Measurements from ENCODE around the gene NCMAP. TPM values are rescaled to one million over a fixed set of nuclear protein-coding genes. Genes with fewer than 3 reads are reported as not detected.

NCMAP gene
- total and polyA plus RNA-seq, 4 donors, result 0.25 to 0.81 (median 0.62) TPM; not detected in 1

GRCh38 chr1:24572301-24572700, 16.4 kb downstream of the NCMAP start:
- no peaks in the 10 kb centered on the region for H3K4me1 ChIP-seq (ENCODE audit: control insufficient read depth in 1 of 2, insufficient read depth in 2 of 2, low read length in 2 of 2)
- 83% methylated on average over 9 of the region's 9 CpGs for WGBS, 2 donors
- ATAC-seq (ENCODE audit: low FRiP score) (no peak), DNase-seq (no peak)
- H3K4me3 ChIP-seq (ENCODE audit: low read length in 2 of 2), result no peak overlapping the region
- no peaks in the 10 kb centered on the region for H3K27me3 ChIP-seq (ENCODE audit: control insufficient read depth in 1 of 2, insufficient read depth in 2 of 2, low read length in 1 of 2)
- H3K27ac ChIP-seq (ENCODE audit: low read depth in 1 of 2, low read length in 2 of 2), result no peak overlapping the region
- intact Hi-C loops (cut with DNase I), result no loop called here
- no peaks in the 10 kb centered on the region for H3K36me3 ChIP-seq (ENCODE audit: control insufficient read depth in 1 of 2, insufficient read depth in 2 of 2, low read length in 1 of 2)
- H3K9me3 ChIP-seq (ENCODE audit: control insufficient read depth, low read length), result no peaks in the 10 kb centered on the region

- DNase-seq, result no peak
- H3K4me3 ChIP-seq (ENCODE audit: low read length in 2 of 2), result no peak overlapping the region
- WGBS, 2 donors, result 33 to 36% methylated on average over 14 of the region's 14 CpGs
- no peaks in the 10 kb centered on the region for H3K4me1 ChIP-seq (ENCODE audit: control insufficient read depth in 1 of 2, insufficient read depth in 2 of 2, low read length in 2 of 2)
- H3K36me3 ChIP-seq (ENCODE audit: control insufficient read depth in 1 of 2, insufficient read depth in 2 of 2, low read length in 1 of 2), result no peaks in the 10 kb centered on the region
- no peak overlapping the region for H3K27ac ChIP-seq (ENCODE audit: low read depth in 1 of 2, low read length in 2 of 2)
- no peaks in the 10 kb centered on the region for H3K9me3 ChIP-seq (ENCODE audit: control insufficient read depth, low read length)
- intact Hi-C loops (cut with DNase I), result no loop called here
- no peak for ATAC-seq (ENCODE audit: low FRiP score)
- H3K27me3 ChIP-seq (ENCODE audit: control insufficient read depth in 1 of 2, insufficient read depth in 2 of 2, low read length in 1 of 2), result no peaks in the 10 kb centered on the region
Measured at GRCh38 chr1:24575905-24576587, 20.2 kb downstream of the NCMAP start.

- ATAC-seq (ENCODE audit: low FRiP score) (no peak), DNase-seq (no peak)
- Histone ChIP-seq H3K4me1 (ENCODE audit: control insufficient read depth in 1 of 2, insufficient read depth in 2 of 2, low read length in 2 of 2) (no peaks in the 10 kb centered on the region), H3K27me3 (ENCODE audit: control insufficient read depth in 1 of 2, insufficient read depth in 2 of 2, low read length in 1 of 2) (no peaks in the 10 kb centered on the region), H3K36me3 (ENCODE audit: control insufficient read depth in 1 of 2, insufficient read depth in 2 of 2, low read length in 1 of 2) (no peaks in the 10 kb centered on the region), H3K4me3 (ENCODE audit: low read length in 2 of 2) (no peak overlapping the region), H3K27ac (ENCODE audit: low read depth in 1 of 2, low read length in 2 of 2) (no peak overlapping the region), H3K9me3 (ENCODE audit: control insufficient read depth, low read length) (peaks cover 2% of the 10 kb centered on the region)
- 94 to 96% methylated on average over 7 of the region's 7 CpGs for WGBS, 2 donors
- intact Hi-C loops (cut with DNase I), result no loop called here
Measured at GRCh38 chr1:24578846-24579245, 23.0 kb downstream of the NCMAP start.

GRCh38 chr1:24580756-24581155, 24.9 kb downstream of the NCMAP start:
- 77 to 78% methylated on average over 10 of the region's 10 CpGs for WGBS, 2 donors
- no peak for DNase-seq
- no peak overlapping the region for H3K27ac ChIP-seq (ENCODE audit: low read depth in 1 of 2, low read length in 2 of 2)

GRCh38 chr1:24584171-24584647, 28.3 kb downstream of the NCMAP start:
- H3K27ac ChIP-seq (ENCODE audit: low read depth in 1 of 2, low read length in 2 of 2), result no peak overlapping the region
- no peak for ATAC-seq (ENCODE audit: low FRiP score)
- no peak for DNase-seq
- H3K36me3 ChIP-seq (ENCODE audit: control insufficient read depth in 1 of 2, insufficient read depth in 2 of 2, low read length in 1 of 2), result no peaks in the 10 kb centered on the region
- H3K4me3 ChIP-seq (ENCODE audit: low read length in 2 of 2), result no peak overlapping the region
- WGBS, 2 donors, result 42 to 44% methylated on average over 6 of the region's 6 CpGs
- peaks cover 2% of the 10 kb centered on the region for H3K9me3 ChIP-seq (ENCODE audit: control insufficient read depth, low read length)
- no peaks in the 10 kb centered on the region for H3K4me1 ChIP-seq (ENCODE audit: control insufficient read depth in 1 of 2, insufficient read depth in 2 of 2, low read length in 2 of 2)
- H3K27me3 ChIP-seq (ENCODE audit: control insufficient read depth in 1 of 2, insufficient read depth in 2 of 2, low read length in 1 of 2), result no peaks in the 10 kb centered on the region
- intact Hi-C loops (cut with DNase I), result no loop called here

More at GRCh38 chr1:24580756-24581155, 24.9 kb downstream of the NCMAP start:
- no peaks in the 10 kb centered on the region for H3K36me3 ChIP-seq (ENCODE audit: control insufficient read depth in 1 of 2, insufficient read depth in 2 of 2, low read length in 1 of 2)
- peaks cover 2% of the 10 kb centered on the region for H3K9me3 ChIP-seq (ENCODE audit: control insufficient read depth, low read length)
- ATAC-seq (ENCODE audit: low FRiP score), result no peak
- no peaks in the 10 kb centered on the region for H3K4me1 ChIP-seq (ENCODE audit: control insufficient read depth in 1 of 2, insufficient read depth in 2 of 2, low read length in 2 of 2)
- no peaks in the 10 kb centered on the region for H3K27me3 ChIP-seq (ENCODE audit: control insufficient read depth in 1 of 2, insufficient read depth in 2 of 2, low read length in 1 of 2)
- intact Hi-C loops (cut with DNase I), result no loop called here
- H3K4me3 ChIP-seq (ENCODE audit: low read length in 2 of 2), result no peak overlapping the region

- no peaks in the 10 kb centered on the region for H3K27me3 ChIP-seq (ENCODE audit: control insufficient read depth in 1 of 2, insufficient read depth in 2 of 2, low read length in 1 of 2)
- 82 to 87% methylated on average over 10 of the region's 10 CpGs for WGBS, 2 donors
Measured at GRCh38 chr1:24586119-24586518, 30.2 kb downstream of the NCMAP start.

GRCh38 chr1:24586970-24587820, 31.3 kb downstream of the NCMAP start:
- no peak overlapping the region for H3K4me3 ChIP-seq (ENCODE audit: low read length in 2 of 2)
- intact Hi-C loops (cut with DNase I), result loop anchor here in 1 of 2 donors (5.0 kb wide), 1 partner anchor 390 kb away; no protein-coding TSS in a partner anchor
- DNase-seq (no peak), ATAC-seq (ENCODE audit: low FRiP score) (no peak)
- no peak overlapping the region for H3K27ac ChIP-seq (ENCODE audit: low read depth in 1 of 2, low read length in 2 of 2)
- WGBS, 2 donors, result 36 to 37% methylated on average over 9 of the region's 9 CpGs
- no peaks in the 10 kb centered on the region for H3K4me1 ChIP-seq (ENCODE audit: control insufficient read depth in 1 of 2, insufficient read depth in 2 of 2, low read length in 2 of 2)
- H3K27me3 ChIP-seq (ENCODE audit: control insufficient read depth in 1 of 2, insufficient read depth in 2 of 2, low read length in 1 of 2), result no peaks in the 10 kb centered on the region
- H3K36me3 ChIP-seq (ENCODE audit: control insufficient read depth in 1 of 2, insufficient read depth in 2 of 2, low read length in 1 of 2), result no peaks in the 10 kb centered on the region
- no peaks in the 10 kb centered on the region for H3K9me3 ChIP-seq (ENCODE audit: control insufficient read depth, low read length)

More at GRCh38 chr1:24586119-24586518, 30.2 kb downstream of the NCMAP start:
- DNase-seq (no peak), ATAC-seq (ENCODE audit: low FRiP score) (no peak)
- no peaks in the 10 kb centered on the region for H3K36me3 ChIP-seq (ENCODE audit: control insufficient read depth in 1 of 2, insufficient read depth in 2 of 2, low read length in 1 of 2)
- H3K4me3 ChIP-seq (ENCODE audit: low read length in 2 of 2), result no peak overlapping the region
- H3K9me3 ChIP-seq (ENCODE audit: control insufficient read depth, low read length), result peaks cover 2% of the 10 kb centered on the region
- intact Hi-C loops (cut with DNase I), result loop anchor here in 1 of 2 donors (5.0 kb wide), 1 partner anchor 389 kb away; no protein-coding TSS in a partner anchor
- no peak overlapping the region for H3K27ac ChIP-seq (ENCODE audit: low read depth in 1 of 2, low read length in 2 of 2)
- no peaks in the 10 kb centered on the region for H3K4me1 ChIP-seq (ENCODE audit: control insufficient read depth in 1 of 2, insufficient read depth in 2 of 2, low read length in 2 of 2)

GRCh38 chr1:24588573-24588972, 32.7 kb downstream of the NCMAP start:
- H3K9me3 ChIP-seq (ENCODE audit: control insufficient read depth, low read length), result no peaks in the 10 kb centered on the region
- DNase-seq, result no peak
- intact Hi-C loops (cut with DNase I), result loop anchor here in 1 of 2 donors (5.0 kb wide), 1 partner anchor 391 kb away; no protein-coding TSS in a partner anchor
- H3K27ac ChIP-seq (ENCODE audit: low read depth in 1 of 2, low read length in 2 of 2), result no peak overlapping the region
- H3K4me3 ChIP-seq (ENCODE audit: low read length in 2 of 2), result no peak overlapping the region
- 78 to 81% methylated on average over 5 of the region's 5 CpGs for WGBS, 2 donors
- H3K4me1 ChIP-seq (ENCODE audit: control insufficient read depth in 1 of 2, insufficient read depth in 2 of 2, low read length in 2 of 2), result no peaks in the 10 kb centered on the region
- no peaks in the 10 kb centered on the region for H3K27me3 ChIP-seq (ENCODE audit: control insufficient read depth in 1 of 2, insufficient read depth in 2 of 2, low read length in 1 of 2)
- no peaks in the 10 kb centered on the region for H3K36me3 ChIP-seq (ENCODE audit: control insufficient read depth in 1 of 2, insufficient read depth in 2 of 2, low read length in 1 of 2)
- no peak for ATAC-seq (ENCODE audit: low FRiP score)
